ENCODE measurements around the gene GRM2. TPM values are rescaled to one million over a fixed set of nuclear protein-coding genes. Genes with fewer than 3 reads are reported as not detected.

GRM2 gene
- total and polyA plus RNA-seq, 4 donors, result 0.13 to 0.77 (median 0.25) TPM

GRCh38 chr3:51680663-51681230 lies 26.1 kb upstream of the GRM2 start:
- H3K9ac ChIP-seq (ENCODE audit: insufficient read depth in 1 of 2, low read length in 2 of 2), result no peak overlapping the region
- TF ChIP-seq CTCF (IDR thresholded peaks at IDR 0.05; ENCODE audit: control extremely low read depth, extremely low read depth), result no peak
- H3K4me3 ChIP-seq, result no peak overlapping the region
- H3K4me1 ChIP-seq (ENCODE audit: control insufficient read depth in 5 of 5, insufficient read depth in 5 of 5, low read length in 5 of 5), result peaks cover 0 to 17% (median 5%) of the 10 kb centered on the region in 5 donors
- peaks cover 0 to 18% (median 7%) of the 10 kb centered on the region in 4 donors for H3K36me3 ChIP-seq (ENCODE audit: control insufficient read depth in 4 of 4, insufficient read depth in 4 of 4, low read length in 4 of 4)
- no peaks in the 10 kb centered on the region for H3K27me3 ChIP-seq (ENCODE audit: control insufficient read depth in 3 of 3, insufficient read depth in 3 of 3, low read length in 2 of 3)
- ATAC-seq (ENCODE audit: insufficient read depth, low FRiP score) (no peak), DNase-seq (no peak)
- H3K27ac ChIP-seq (ENCODE audit: low read depth in 1 of 2, low read length in 1 of 2), result peak overlapping the region in 1 of 2 donors; percentile 37
- H3K9me3 ChIP-seq (ENCODE audit: control insufficient read depth in 4 of 4, insufficient read depth in 3 of 4, low read length in 3 of 4), result no peaks in the 10 kb centered on the region
- 82 to 88% methylated on average over 2 of the region's 2 CpGs for WGBS, 2 donors

GRCh38 chr3:51681453-51681852 lies 25.4 kb upstream of the GRM2 start:
- peak; percentile 60 for ATAC-seq (ENCODE audit: insufficient read depth, low FRiP score)
- peaks cover 0 to 19% (median 6%) of the 10 kb centered on the region in 5 donors for H3K4me1 ChIP-seq (ENCODE audit: control insufficient read depth in 5 of 5, insufficient read depth in 5 of 5, low read length in 5 of 5)
- H3K36me3 ChIP-seq (ENCODE audit: control insufficient read depth in 4 of 4, insufficient read depth in 4 of 4, low read length in 4 of 4), result peaks cover 0 to 17% (median 7%) of the 10 kb centered on the region in 4 donors

GRCh38 chr3:51682079-51682478 lies 24.8 kb upstream of the GRM2 start:
- H3K27me3 ChIP-seq (ENCODE audit: control insufficient read depth in 3 of 3, insufficient read depth in 3 of 3, low read length in 2 of 3), result no peaks in the 10 kb centered on the region
- H3K9ac ChIP-seq (ENCODE audit: insufficient read depth in 1 of 2, low read length in 2 of 2), result no peak overlapping the region
- peaks cover 0 to 16% (median 6%) of the 10 kb centered on the region in 4 donors for H3K36me3 ChIP-seq (ENCODE audit: control insufficient read depth in 4 of 4, insufficient read depth in 4 of 4, low read length in 4 of 4)
- peak overlapping the region in 1 of 2 donors; percentile 18 for H3K27ac ChIP-seq (ENCODE audit: low read depth in 1 of 2, low read length in 1 of 2)
- no peaks in the 10 kb centered on the region for H3K9me3 ChIP-seq (ENCODE audit: control insufficient read depth in 4 of 4, insufficient read depth in 3 of 4, low read length in 3 of 4)
- ATAC-seq (ENCODE audit: insufficient read depth, low FRiP score), result peak; percentile 77
- H3K4me3 ChIP-seq, result no peak overlapping the region
- 25 to 27% methylated on average over 4 of the region's 4 CpGs for WGBS, 2 donors
- peak; percentile 77 to 86 (median 81) for DNase-seq
- TF ChIP-seq CTCF (IDR thresholded peaks at IDR 0.05; ENCODE audit: control extremely low read depth, extremely low read depth), result peak; percentile 90
- H3K4me1 ChIP-seq (ENCODE audit: control insufficient read depth in 5 of 5, insufficient read depth in 5 of 5, low read length in 5 of 5), result peaks cover 0 to 25% (median 6%) of the 10 kb centered on the region in 5 donors

More at GRCh38 chr3:51681453-51681852, 25.4 kb upstream of the GRM2 start:
- Histone ChIP-seq H3K4me3 (no peak overlapping the region), H3K9ac (ENCODE audit: insufficient read depth in 1 of 2, low read length in 2 of 2) (no peak overlapping the region), H3K9me3 (ENCODE audit: control insufficient read depth in 4 of 4, insufficient read depth in 3 of 4, low read length in 3 of 4) (no peaks in the 10 kb centered on the region), H3K27ac (ENCODE audit: low read depth in 1 of 2, low read length in 1 of 2) (peak overlapping the region in 1 of 2 donors; percentile 37), H3K27me3 (ENCODE audit: control insufficient read depth in 3 of 3, insufficient read depth in 3 of 3, low read length in 2 of 3) (no peaks in the 10 kb centered on the region)
- no peak for DNase-seq
- TF ChIP-seq CTCF (IDR thresholded peaks at IDR 0.05; ENCODE audit: control extremely low read depth, extremely low read depth), result no peak
- 17 to 30% methylated on average over 3 of the region's 3 CpGs for whole genome bisulfite sequencing, 2 donors

Measured in lung (tissue), 12 donors.